CD14-positive monocyte (primary cell): ENCODE data around the gene HCN2. TPM values are rescaled to one million over a fixed set of nuclear protein-coding genes. Genes with fewer than 3 reads are reported as not detected.

Experiments
- DNase-seq, 3 donors: peaks; one replicate each; pipeline ENCODE4 v3.0.0-alpha.2; 2011 to 2022
- H2AFZ ChIP-seq: 2 replicates; pipeline ENCODE4 v1.6.0; 2012; ENCODE audit warnings: mild to moderate bottlenecking, low read depth, low read length, inconsistent platforms; ENCODE audit not compliant: insufficient read depth, poor library complexity, severe bottlenecking
- H3K27ac ChIP-seq, 2 donors: 1 replicate in 1 of 2; 2 replicates in 1 of 2; pipeline ENCODE4 v1.5.1; 2012 to 2013; ENCODE audit warnings: low read length in 2 of 2, control low read depth in 1 of 2, inconsistent platforms in 1 of 2, low read depth in 1 of 2, mild to moderate bottlenecking in 1 of 2
- H3K27me3 ChIP-seq, 2 donors: one replicate each; pipeline versions ENCODE4 v1.6.0 to v1.6.1; 2011 to 2013; ENCODE audit warnings: low read length in 2 of 2; ENCODE audit not compliant: control insufficient read depth in 2 of 2, insufficient read depth in 2 of 2
- H3K36me3 ChIP-seq, 2 donors: replicated peaks in 1 of 2; 1 replicate in 1 of 2; 2 replicates in 1 of 2; pipeline versions ENCODE4 v1.5.1 to v1.6.1; 2012 to 2013; ENCODE audit warnings: low read length in 2 of 2, control low read depth in 1 of 2, inconsistent platforms in 1 of 2, mild to moderate bottlenecking in 1 of 2; ENCODE audit not compliant: insufficient read depth in 2 of 2, control insufficient read depth in 1 of 2
- H3K4me1 ChIP-seq, 2 donors: 1 replicate in 1 of 2; 2 replicates in 1 of 2; pipeline versions ENCODE4 v1.5.1 to v1.6.1; 2012 to 2013; ENCODE audit warnings: low read length in 2 of 2, control low read depth in 1 of 2, inconsistent platforms in 1 of 2, mild to moderate bottlenecking in 1 of 2, moderate library complexity in 1 of 2; ENCODE audit not compliant: insufficient read depth in 2 of 2, control insufficient read depth in 1 of 2
- H3K4me2 ChIP-seq: replicated peaks from 2 replicates; pipeline ENCODE3; 2012; ENCODE audit warnings: low read length, moderate library complexity, mild to moderate bottlenecking; ENCODE audit not compliant: poor library complexity, severe bottlenecking; ENCODE audit errors: extremely low read depth
- H3K4me3 ChIP-seq, 3 experiments: fragments of 200-600 bp in 1 of 3; sonication (generic) in 1 of 3; replicated peaks in 1 of 3; 1 replicate in 2 of 3; 2 replicates in 1 of 3; pipeline ENCODE4 v1.5.1; 2011 to 2013; ENCODE audit warnings: low read length in 3 of 3, mild to moderate bottlenecking in 3 of 3, control low read depth in 2 of 3, low read depth in 2 of 3, inconsistent platforms in 1 of 3, moderate library complexity in 1 of 3
- H3K79me2 ChIP-seq: 2 replicates; pipeline ENCODE4 v1.6.0; 2012; ENCODE audit warnings: mild to moderate bottlenecking, control low read depth, inconsistent platforms, low read length, moderate library complexity; ENCODE audit not compliant: insufficient read depth
- H3K9ac ChIP-seq: 2 replicates; pipeline ENCODE4 v1.6.0; 2017; ENCODE audit warnings: low read length, mild to moderate bottlenecking; ENCODE audit not compliant: insufficient read depth, poor library complexity, severe bottlenecking
- H3K9me3 ChIP-seq, 2 donors: replicated peaks in 1 of 2; 1 replicate in 1 of 2; 2 replicates in 1 of 2; pipeline versions ENCODE4 v1.5.1 to v1.6.1; 2012 to 2013; ENCODE audit warnings: low read length in 2 of 2, control low read depth in 1 of 2; ENCODE audit not compliant: control insufficient read depth in 1 of 2, insufficient read depth in 1 of 2
- H4K20me1 ChIP-seq: 2 replicates; pipeline ENCODE4 v1.6.0; 2012; ENCODE audit warnings: mild to moderate bottlenecking, low read length, control low read depth, moderate library complexity; ENCODE audit not compliant: insufficient read depth
- H3K27ac Mint-ChIP-seq, 7 donors: one replicate each; pipeline ENCODE4 v1.8.0; 2020; ENCODE audit warnings: mild to moderate bottlenecking in 7 of 7, mixed read lengths in 7 of 7, moderate library complexity in 6 of 7, inconsistent platforms in 2 of 7
- H3K27me3 Mint-ChIP-seq, 3 donors: one replicate each; pipeline ENCODE4 v1.8.0; 2021 to 2022; ENCODE audit warnings: low read depth in 3 of 3, mild to moderate bottlenecking in 3 of 3, mixed read lengths in 3 of 3, moderate library complexity in 3 of 3, inconsistent platforms in 1 of 3
- H3K36me3 Mint-ChIP-seq, 2 donors: one replicate each; pipeline ENCODE4 v1.8.0; 2020; ENCODE audit warnings: mixed read lengths in 2 of 2, inconsistent platforms in 1 of 2, mild to moderate bottlenecking in 1 of 2
- H3K4me1 Mint-ChIP-seq: one replicate; pipeline ENCODE4 v1.8.0; 2020; ENCODE audit warnings: mild to moderate bottlenecking, mixed read lengths
- H3K4me3 Mint-ChIP-seq, 2 donors: one replicate each; pipeline ENCODE4 v1.8.0; 2020; ENCODE audit warnings: mild to moderate bottlenecking in 2 of 2, mixed read lengths in 2 of 2, moderate library complexity in 1 of 2
- H3K9me3 Mint-ChIP-seq, 7 donors: one replicate each; pipeline ENCODE4 v1.8.0; 2020 to 2022; ENCODE audit warnings: mixed read lengths in 7 of 7, mild to moderate bottlenecking in 6 of 7, moderate library complexity in 6 of 7, inconsistent platforms in 2 of 7
- WGBS: methylation state at CpG from one replicate; pipeline ENCODE4 v1.1.5; 2013; ENCODE audit warnings: missing lambda C conversion rate; ENCODE audit not compliant: insufficient coverage; 5-methylcytosine and 5-hydroxymethylcytosine counted together
- intact Hi-C, 2 donors: fragments of 100-400 bp; cut with micrococcal nuclease; formaldehyde crosslinking; loops; one replicate each; pipeline versions ENCODE4 v1.15.0 to v1.15.1; 2023
- polyA plus RNA-seq, 3 donors: library from polyadenylated mRNA; depleted of rRNA in 1 of 3; unstranded in 2 of 3; stranded (reverse) in 1 of 3; fragments of 300-500 nt in 2 of 3; fragments of >200 nt in 1 of 3; fragmentation: Illumina TruSeq in 2 of 3; gene quantifications; 1 replicate in 2 of 3; 2 replicates in 1 of 3; pipeline ENCODE4 v1.2.3, GENCODE V29; 2012 to 2021
- TF ChIP-seq, protein P1 (sequence below): fragments of 200-600 bp; IDR thresholded peaks from one replicate; pipeline ENCODE4 v1.8.0; 2022; ENCODE audit warnings: antibody characterized with exemption, mild to moderate bottlenecking

HCN2 gene
- polyA plus RNA-seq, 3 donors, result 0.21 TPM; not detected in 2

DNA sequence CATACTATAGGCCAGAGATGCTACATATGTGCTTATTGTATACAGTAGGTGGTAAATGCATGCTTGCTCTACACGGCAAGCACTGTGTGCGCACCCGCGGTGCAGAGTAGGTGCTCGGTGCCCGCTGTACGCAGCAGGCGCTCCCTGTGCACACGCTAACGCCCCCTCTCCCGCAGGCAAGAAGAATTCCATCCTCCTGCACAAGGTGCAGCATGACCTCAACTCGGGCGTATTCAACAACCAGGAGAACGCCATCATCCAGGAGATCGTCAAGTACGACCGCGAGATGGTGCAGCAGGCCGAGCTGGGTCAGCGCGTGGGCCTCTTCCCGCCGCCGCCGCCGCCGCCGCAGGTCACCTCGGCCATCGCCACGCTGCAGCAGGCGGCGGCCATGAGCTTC, 25.9 kb downstream of the HCN2 start:
- Histone ChIP-seq H4K20me1 (no peaks in the 10 kb centered on the region), H3K4me3 (no peak overlapping the region), H3K79me2 (no peaks in the 10 kb centered on the region), H3K4me1 (peaks cover 7 to 11% of the 10 kb centered on the region in 2 donors), H3K9ac (no peak overlapping the region), H3K36me3 (peaks cover 27 to 28% of the 10 kb centered on the region in 2 donors), H2AFZ (no peak overlapping the region), H3K9me3 (no peaks in the 10 kb centered on the region), H3K4me2 (no peak overlapping the region), H3K27me3 (peaks cover 0 to 33% of the 10 kb centered on the region in 2 donors), H3K27ac (no peak overlapping the region)
- peaks cover 0 to 14% (median 4%) of the 10 kb centered on the region in 7 donors for H3K9me3 Mint-ChIP-seq
- TF ChIP-seq, protein P1, sequence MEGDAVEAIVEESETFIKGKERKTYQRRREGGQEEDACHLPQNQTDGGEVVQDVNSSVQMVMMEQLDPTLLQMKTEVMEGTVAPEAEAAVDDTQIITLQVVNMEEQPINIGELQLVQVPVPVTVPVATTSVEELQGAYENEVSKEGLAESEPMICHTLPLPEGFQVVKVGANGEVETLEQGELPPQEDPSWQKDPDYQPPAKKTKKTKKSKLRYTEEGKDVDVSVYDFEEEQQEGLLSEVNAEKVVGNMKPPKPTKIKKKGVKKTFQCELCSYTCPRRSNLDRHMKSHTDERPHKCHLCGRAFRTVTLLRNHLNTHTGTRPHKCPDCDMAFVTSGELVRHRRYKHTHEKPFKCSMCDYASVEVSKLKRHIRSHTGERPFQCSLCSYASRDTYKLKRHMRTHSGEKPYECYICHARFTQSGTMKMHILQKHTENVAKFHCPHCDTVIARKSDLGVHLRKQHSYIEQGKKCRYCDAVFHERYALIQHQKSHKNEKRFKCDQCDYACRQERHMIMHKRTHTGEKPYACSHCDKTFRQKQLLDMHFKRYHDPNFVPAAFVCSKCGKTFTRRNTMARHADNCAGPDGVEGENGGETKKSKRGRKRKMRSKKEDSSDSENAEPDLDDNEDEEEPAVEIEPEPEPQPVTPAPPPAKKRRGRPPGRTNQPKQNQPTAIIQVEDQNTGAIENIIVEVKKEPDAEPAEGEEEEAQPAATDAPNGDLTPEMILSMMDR, result no peak
- H3K36me3 Mint-ChIP-seq, result peaks cover 25 to 29% of the 10 kb centered on the region in 2 donors
- DNase-seq, result peak in 1 of 3 donors; percentile 33
- H3K4me3 Mint-ChIP-seq, result peak overlapping the region in 1 of 2 donors; percentile 79
- intact Hi-C loops, result no loop called here
- H3K4me1 Mint-ChIP-seq, result peaks cover 12% of the 10 kb centered on the region
- no peak overlapping the region for H3K27ac Mint-ChIP-seq
- peaks cover 25 to 52% (median 25%) of the 10 kb centered on the region in 3 donors for H3K27me3 Mint-ChIP-seq
- 10% methylated on average over 31 of the region's 33 CpGs for WGBS

DNA sequence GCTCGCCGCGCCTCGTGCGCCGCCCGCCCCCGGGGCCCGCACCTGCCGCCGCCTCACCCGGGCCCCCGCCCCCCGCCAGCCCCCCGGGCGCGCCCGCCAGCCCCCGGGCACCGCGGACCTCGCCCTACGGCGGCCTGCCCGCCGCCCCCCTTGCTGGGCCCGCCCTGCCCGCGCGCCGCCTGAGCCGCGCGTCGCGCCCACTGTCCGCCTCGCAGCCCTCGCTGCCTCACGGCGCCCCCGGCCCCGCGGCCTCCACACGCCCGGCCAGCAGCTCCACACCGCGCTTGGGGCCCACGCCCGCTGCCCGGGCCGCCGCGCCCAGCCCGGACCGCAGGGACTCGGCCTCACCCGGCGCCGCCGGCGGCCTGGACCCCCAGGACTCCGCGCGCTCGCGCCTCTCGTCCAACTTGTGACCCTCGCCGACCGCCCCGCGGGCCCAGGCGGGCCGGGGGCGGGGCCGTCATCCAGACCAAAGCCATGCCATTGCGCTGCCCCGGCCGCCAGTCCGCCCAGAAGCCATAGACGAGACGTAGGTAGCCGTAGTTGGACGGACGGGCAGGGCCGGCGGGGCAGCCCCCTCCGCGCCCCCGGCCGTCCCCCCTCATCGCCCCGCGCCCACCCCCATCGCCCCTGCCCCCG, 26.5 kb downstream of the HCN2 start:
- intact Hi-C loops, result no loop called here
- H3K4me3 Mint-ChIP-seq, result no peak overlapping the region
- H3K27ac Mint-ChIP-seq, result no peak overlapping the region
- peaks cover 0 to 28% of the 10 kb centered on the region in 2 donors for H3K27me3 ChIP-seq
- H4K20me1 ChIP-seq, result no peaks in the 10 kb centered on the region
- peaks cover 1 to 5% of the 10 kb centered on the region in 2 donors for H3K4me1 ChIP-seq
- no peak overlapping the region for H2AFZ ChIP-seq
- DNase-seq, result no peak
- H3K36me3 Mint-ChIP-seq, result peaks cover 25 to 29% of the 10 kb centered on the region in 2 donors
- peaks cover 0 to 14% (median 4%) of the 10 kb centered on the region in 7 donors for H3K9me3 Mint-ChIP-seq
- WGBS, result 22% methylated on average over 58 of the region's 97 CpGs
- no peaks in the 10 kb centered on the region for H3K79me2 ChIP-seq
- no peak overlapping the region for H3K4me3 ChIP-seq
- H3K9me3 ChIP-seq, result no peaks in the 10 kb centered on the region
- no peak overlapping the region for H3K4me2 ChIP-seq
- H3K27ac ChIP-seq, result no peak overlapping the region
- H3K36me3 ChIP-seq, result peaks cover 27 to 28% of the 10 kb centered on the region in 2 donors
- peaks cover 21 to 46% (median 21%) of the 10 kb centered on the region in 3 donors for H3K27me3 Mint-ChIP-seq
- TF ChIP-seq, protein P1, result no peak
- peaks cover 8% of the 10 kb centered on the region for H3K4me1 Mint-ChIP-seq
- no peak overlapping the region for H3K9ac ChIP-seq
